GM12801 (cell line): ENCODE results near the gene EIF4B.

Experiments
- CTCF ChIP-seq: IDR thresholded peaks from one replicate; pipeline ENCODE4 v1.5.1; 2011; ENCODE audit warnings: control low read depth; ENCODE audit not compliant: insufficient read length; ENCODE audit errors: extremely low read depth

EIF4B gene

GRCh38 chr12:53005986-53006809 lies at the start of gene EIF4B:
Gene EIF4B, plus strand, starts transcription at chr12:53006456. Its CDS starts 28 bp downstream, at chr12:53006484.
- no peak for TF ChIP-seq CTCF

- TF ChIP-seq CTCF: no peak
These were observed 49.3 kb upstream of the EIF4B start for GRCh38 chr12:52956987-52957386.

- no peak for TF ChIP-seq CTCF
These were observed 41.5 kb upstream of the EIF4B start for GRCh38 chr12:52964556-52965336.

GRCh38 chr12:52965337-52965731 lies 40.9 kb upstream of the EIF4B start:
- no peak for TF ChIP-seq CTCF

- no peak for TF ChIP-seq CTCF
These were observed 37.0 kb upstream of the EIF4B start for GRCh38 chr12:52969166-52969795.

GRCh38 chr12:52969828-52970569 lies 36.3 kb upstream of the EIF4B start:
- TF ChIP-seq CTCF: no peak

GRCh38 chr12:52971679-52972329 lies 34.5 kb upstream of the EIF4B start:
- no peak for TF ChIP-seq CTCF
